Breast epithelium (tissue), 4 donors: Measurements from ENCODE around the gene PXYLP1. TPM values are rescaled to one million over a fixed set of nuclear protein-coding genes. Genes with fewer than 3 reads are reported as not detected.

Source experiments
- DNase-seq, 2 donors: peaks; one replicate each; pipeline ENCODE4 v3.0.0-alpha.2; 2019; ENCODE audit warnings: low spot score in 2 of 2
- H3K27ac ChIP-seq, 2 donors: fragments of 200-600 bp; sonication (generic) in 1 of 2; one replicate each; pipeline ENCODE4 v1.5.1; 2016 to 2019; ENCODE audit warnings: mild to moderate bottlenecking in 1 of 2
- H3K27me3 ChIP-seq, 2 donors: fragments of 200-600 bp; sonication (generic) in 1 of 2; one replicate each; pipeline versions ENCODE4 v1.5.1 to v1.6.0; 2017 to 2019; ENCODE audit warnings: control low read depth in 1 of 2, mild to moderate bottlenecking in 1 of 2
- H3K36me3 ChIP-seq: fragments of 200-600 bp; one replicate; pipeline ENCODE4 v1.5.1; 2019
- H3K4me1 ChIP-seq, 2 donors: fragments of 200-600 bp; sonication (generic); one replicate each; pipeline ENCODE4 v1.5.1; 2016 to 2019; ENCODE audit warnings: control low read depth in 1 of 2
- H3K4me3 ChIP-seq, 3 donors: fragments of 200-600 bp; sonication (generic); 1 replicate in 2 of 3; 2 replicates in 1 of 3; pipeline ENCODE4 v1.5.1; 2016 to 2019; ENCODE audit warnings: mild to moderate bottlenecking in 3 of 3, moderate library complexity in 2 of 3
- H3K9me3 ChIP-seq, 2 donors: fragments of 200-600 bp; sonication (generic) in 1 of 2; one replicate each; pipeline ENCODE4 v1.5.1; 2016 to 2019; ENCODE audit warnings: control low read depth in 1 of 2
- POLR2A ChIP-seq: fragments of 450-650 bp; IDR thresholded peaks from one replicate; pipeline ENCODE4 v1.6.1; 2016; ENCODE audit warnings: antibody characterized with exemption, mild to moderate bottlenecking, moderate library complexity
- POLR2AphosphoS5 ChIP-seq, 3 donors: sonication (generic); formaldehyde crosslinking; IDR thresholded peaks; one replicate each; pipeline ENCODE4 v1.6.1; 2017; ENCODE audit warnings: antibody characterized with exemption in 3 of 3
- intact Hi-C: fragments of 100-400 bp; cut with DNase I; formaldehyde crosslinking; loops from one replicate; pipeline ENCODE4 v1.15.1; 2023; ENCODE audit warnings: low total_unique reads
- total RNA-seq, 3 donors: library from RNA; depleted of rRNA; stranded (reverse); fragments of >200 nt; gene quantifications; one replicate each; pipeline ENCODE4 v1.1.0, GENCODE V29; 2016
- TF ChIP-seq, protein P1 (sequence below), 3 donors: fragments of 450-650 bp; IDR thresholded peaks; one replicate each; pipeline ENCODE4 v1.5.1; 2016 to 2017; ENCODE audit warnings: antibody characterized with exemption in 3 of 3, mild to moderate bottlenecking in 3 of 3, moderate library complexity in 3 of 3

Gene PXYLP1
- total RNA-seq, 3 donors from 2014 or later = 10.7 to 20.8 (median 19.0) TPM

DNA sequence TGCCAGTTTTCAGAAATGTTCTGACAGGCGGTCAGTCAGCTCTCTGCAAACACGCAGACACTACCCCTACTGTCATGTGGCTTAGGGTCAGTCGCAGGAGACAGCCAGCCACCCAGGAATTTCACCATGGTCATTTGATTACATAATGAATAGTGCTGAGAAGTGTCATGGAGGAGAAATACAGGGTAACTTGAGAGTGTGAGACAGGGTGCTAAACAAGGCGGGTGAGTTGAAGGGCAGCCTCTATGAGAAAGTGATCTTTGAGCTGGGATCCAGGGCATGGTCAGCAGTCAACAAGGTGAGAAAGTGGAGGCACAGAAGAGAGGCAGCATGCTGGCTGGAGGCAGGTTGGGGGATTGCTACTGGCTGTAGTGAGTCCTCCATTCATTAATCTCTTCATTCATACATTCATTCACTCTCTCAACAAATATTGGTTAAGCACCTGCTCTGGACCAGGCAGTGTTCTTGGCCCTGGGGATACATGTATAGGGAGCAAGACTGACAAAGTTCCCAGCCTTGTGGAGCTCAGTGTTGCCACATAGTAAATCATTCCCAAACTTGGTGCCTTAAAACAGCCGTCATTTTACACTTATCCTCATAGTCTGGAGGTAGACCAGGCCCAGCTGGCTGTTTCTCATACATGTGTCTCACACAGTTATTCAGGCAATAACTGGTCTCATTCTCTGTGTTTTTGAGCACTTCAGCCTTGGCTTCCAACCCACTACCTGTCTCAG lies 14.8 kb downstream of the PXYLP1 start:
- no peak for TF ChIP-seq POLR2AphosphoS5 (IDR thresholded peaks at IDR 0.05)
- TF ChIP-seq, protein P1, sequence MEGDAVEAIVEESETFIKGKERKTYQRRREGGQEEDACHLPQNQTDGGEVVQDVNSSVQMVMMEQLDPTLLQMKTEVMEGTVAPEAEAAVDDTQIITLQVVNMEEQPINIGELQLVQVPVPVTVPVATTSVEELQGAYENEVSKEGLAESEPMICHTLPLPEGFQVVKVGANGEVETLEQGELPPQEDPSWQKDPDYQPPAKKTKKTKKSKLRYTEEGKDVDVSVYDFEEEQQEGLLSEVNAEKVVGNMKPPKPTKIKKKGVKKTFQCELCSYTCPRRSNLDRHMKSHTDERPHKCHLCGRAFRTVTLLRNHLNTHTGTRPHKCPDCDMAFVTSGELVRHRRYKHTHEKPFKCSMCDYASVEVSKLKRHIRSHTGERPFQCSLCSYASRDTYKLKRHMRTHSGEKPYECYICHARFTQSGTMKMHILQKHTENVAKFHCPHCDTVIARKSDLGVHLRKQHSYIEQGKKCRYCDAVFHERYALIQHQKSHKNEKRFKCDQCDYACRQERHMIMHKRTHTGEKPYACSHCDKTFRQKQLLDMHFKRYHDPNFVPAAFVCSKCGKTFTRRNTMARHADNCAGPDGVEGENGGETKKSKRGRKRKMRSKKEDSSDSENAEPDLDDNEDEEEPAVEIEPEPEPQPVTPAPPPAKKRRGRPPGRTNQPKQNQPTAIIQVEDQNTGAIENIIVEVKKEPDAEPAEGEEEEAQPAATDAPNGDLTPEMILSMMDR (IDR thresholded peaks at IDR 0.05) = no peak
- no peak for TF ChIP-seq POLR2A
- H3K27me3 ChIP-seq = no peaks in the 10 kb centered on the region
- H3K4me1 ChIP-seq = no peaks in the 10 kb centered on the region
- no peaks in the 10 kb centered on the region for H3K9me3 ChIP-seq
- DNase-seq = no peak
- H3K27ac ChIP-seq = no peak overlapping the region
- H3K36me3 ChIP-seq = no peaks in the 10 kb centered on the region
- intact Hi-C loops = no loop called here
- no peak overlapping the region for H3K4me3 ChIP-seq

DNA sequence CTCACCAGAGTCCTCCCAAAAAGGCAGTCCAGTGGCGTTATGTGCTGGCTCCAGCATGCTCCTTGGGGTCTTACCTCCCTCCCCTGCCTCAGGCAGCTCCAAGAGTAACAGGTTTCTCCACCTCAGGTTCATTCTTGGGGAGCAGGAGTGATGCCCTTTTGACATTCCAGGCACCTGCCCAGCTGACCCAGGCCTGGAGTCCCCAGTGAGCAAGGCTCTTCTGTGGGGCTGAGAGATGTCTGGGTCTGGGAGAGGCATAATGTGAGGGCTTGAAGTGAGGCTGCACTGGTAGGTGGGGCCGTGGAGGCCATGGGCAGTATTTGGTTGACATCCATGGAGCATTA lies 15.3 kb downstream of the PXYLP1 start:
- no peak for DNase-seq
- TF ChIP-seq POLR2A (no peak), POLR2AphosphoS5 (IDR thresholded peaks at IDR 0.05) (no peak)
- TF ChIP-seq, protein P1 (IDR thresholded peaks at IDR 0.05) = no peak
- no peak overlapping the region for H3K27ac ChIP-seq
- H3K4me1 ChIP-seq = no peaks in the 10 kb centered on the region
- H3K36me3 ChIP-seq = no peaks in the 10 kb centered on the region
- no peaks in the 10 kb centered on the region for H3K27me3 ChIP-seq
- intact Hi-C loops = no loop called here
- no peaks in the 10 kb centered on the region for H3K9me3 ChIP-seq
- H3K4me3 ChIP-seq = no peak overlapping the region

DNA sequence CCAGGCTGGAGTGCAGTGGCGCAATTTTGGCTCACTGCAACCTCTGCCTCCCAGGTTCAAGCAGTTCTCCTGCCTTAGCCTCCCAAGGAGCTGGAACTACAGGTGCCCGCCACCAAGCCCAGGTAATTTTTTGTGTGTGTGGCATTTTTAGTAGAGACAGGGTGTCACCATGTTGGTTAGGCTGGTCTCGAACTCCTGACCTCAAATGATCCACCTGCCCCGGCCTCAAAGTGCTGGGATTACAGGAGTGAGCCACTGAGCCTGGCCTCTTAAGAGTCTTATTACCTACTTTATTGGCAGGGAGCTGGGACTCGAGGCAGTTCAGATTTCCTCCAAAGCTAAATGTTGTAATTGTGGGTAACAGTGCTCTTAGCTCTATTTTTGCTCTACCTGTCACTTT lies 16.4 kb downstream of the PXYLP1 start:
- TF ChIP-seq, protein P1 (IDR thresholded peaks at IDR 0.05) = no peak
- TF ChIP-seq POLR2A (no peak), POLR2AphosphoS5 (IDR thresholded peaks at IDR 0.05) (no peak)
- H3K9me3 ChIP-seq = no peaks in the 10 kb centered on the region

DNA sequence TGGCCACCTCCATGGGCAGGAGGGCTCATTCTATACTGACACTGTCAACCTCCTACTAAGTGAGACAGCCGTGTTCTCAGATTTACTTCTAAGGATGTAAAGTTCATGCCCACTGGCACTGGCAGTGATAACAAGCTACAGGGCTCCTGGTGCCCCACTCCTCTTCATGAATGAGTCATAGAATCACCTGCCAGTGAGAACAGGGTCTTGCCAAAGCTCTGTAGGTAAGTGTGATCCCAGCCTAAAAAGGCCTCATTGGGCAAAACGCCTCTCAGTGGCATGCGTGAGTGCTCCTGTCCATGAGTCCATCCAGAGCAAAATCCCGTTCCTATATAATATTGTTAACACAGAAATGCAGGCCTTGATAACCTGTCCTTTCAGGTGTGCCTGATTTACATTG lies 17.4 kb downstream of the PXYLP1 start:
- no peak for DNase-seq
- no peaks in the 10 kb centered on the region for H3K4me1 ChIP-seq
- no peak overlapping the region for H3K4me3 ChIP-seq
- no peaks in the 10 kb centered on the region for H3K27me3 ChIP-seq
- H3K36me3 ChIP-seq = no peaks in the 10 kb centered on the region
- no peak overlapping the region for H3K27ac ChIP-seq
- intact Hi-C loops = no loop called here
- H3K9me3 ChIP-seq = no peaks in the 10 kb centered on the region
- TF ChIP-seq POLR2A (no peak), POLR2AphosphoS5 (IDR thresholded peaks at IDR 0.05) (no peak)
- TF ChIP-seq, protein P1 (IDR thresholded peaks at IDR 0.05) = no peak

More for the DNA sequence above, 16.4 kb downstream of the PXYLP1 start:
- Histone ChIP-seq H3K4me1 (no peaks in the 10 kb centered on the region), H3K4me3 (no peak overlapping the region), H3K36me3 (no peaks in the 10 kb centered on the region), H3K27me3 (no peaks in the 10 kb centered on the region), H3K27ac (no peak overlapping the region)
- intact Hi-C loops = no loop called here
- no peak for DNase-seq

DNA sequence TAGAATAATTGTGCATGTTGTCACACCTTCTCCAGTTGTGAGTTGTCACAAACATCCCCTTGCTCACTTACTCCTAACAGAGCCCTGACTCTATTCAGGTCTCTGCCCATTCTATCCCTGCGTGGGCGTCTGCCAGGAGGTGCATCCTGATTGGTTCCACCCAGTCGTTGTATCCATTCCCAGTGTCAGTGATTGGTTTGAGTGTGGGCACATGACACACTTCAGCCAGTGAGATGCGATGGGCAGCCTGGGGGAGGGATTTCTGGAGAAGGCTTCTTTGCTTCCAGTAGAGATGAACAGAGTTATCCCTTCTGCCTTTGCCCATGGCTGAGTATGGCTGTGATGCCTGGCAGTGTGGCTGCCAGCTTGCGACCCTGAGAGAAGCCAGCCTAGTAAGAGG lies 18.7 kb downstream of the PXYLP1 start:
- H3K4me1 ChIP-seq = no peaks in the 10 kb centered on the region
- H3K36me3 ChIP-seq = no peaks in the 10 kb centered on the region
- no peaks in the 10 kb centered on the region for H3K27me3 ChIP-seq
- no peak for DNase-seq
- no peaks in the 10 kb centered on the region for H3K9me3 ChIP-seq
- TF ChIP-seq, protein P1 (IDR thresholded peaks at IDR 0.05) = no peak
- TF ChIP-seq POLR2A = no peak
- TF ChIP-seq POLR2AphosphoS5 (IDR thresholded peaks at IDR 0.05) = no peak
- H3K4me3 ChIP-seq = no peak overlapping the region
- no peak overlapping the region for H3K27ac ChIP-seq
- intact Hi-C loops = no loop called here
